ENCODE results near the gene SLC1A2. TPM values are rescaled to one million over a fixed set of nuclear protein-coding genes. Genes with fewer than 3 reads are reported as not detected.

Gene SLC1A2
- total RNA-seq: under 1 TPM; 0.03 to 0.13 (median 0.05) TPM

- no peak for DNase-seq
- Mint-ChIP-seq H3K36me3 (ENCODE audit: insufficient read depth) (no peaks in the 10 kb centered on the region), H3K4me1 (ENCODE audit: low read depth) (peaks cover 14% of the 10 kb centered on the region), H3K9me3 (no peaks in the 10 kb centered on the region), H3K4me3 (peak within 1 kb of the TSS; percentile 69), H3K27me3 (ENCODE audit: low read depth) (peaks cover 81% of the 10 kb centered on the region)
- ATAC-seq: peak; percentile 58
Measured at GRCh38 chr11:35419184-35419829, at the start of gene SLC1A2. Gene SLC1A2, minus strand, starts transcription at chr11:35419558. Its CDS starts 592 bp downstream, at chr11:35418966.

DNA sequence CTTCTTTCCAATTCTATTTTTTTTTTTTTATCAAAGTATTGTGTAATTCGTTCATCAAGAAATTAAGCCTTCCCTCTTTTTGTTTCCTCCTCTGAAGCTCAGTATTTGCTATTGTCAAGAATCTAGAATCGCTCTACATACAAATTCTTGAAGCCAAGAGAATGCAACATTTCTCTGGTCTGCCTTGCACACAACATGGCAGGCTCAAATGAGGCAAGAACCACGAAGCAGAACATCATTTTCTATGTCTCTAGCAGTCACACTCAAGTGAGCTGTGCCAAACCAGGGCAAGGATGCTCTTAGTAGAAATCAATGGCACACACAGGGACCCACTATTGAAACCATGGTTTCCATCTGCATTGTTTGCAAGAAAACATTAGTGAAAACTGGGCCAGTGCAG lies 46.7 kb upstream of the SLC1A2 start:
- Mint-ChIP-seq H3K4me3 (no peak overlapping the region), H3K9me3 (no peaks in the 10 kb centered on the region), H3K4me1 (ENCODE audit: low read depth) (no peaks in the 10 kb centered on the region), H3K36me3 (ENCODE audit: insufficient read depth) (no peaks in the 10 kb centered on the region), H3K27me3 (ENCODE audit: low read depth) (peaks cover 34% of the 10 kb centered on the region)
- DNase-seq (no peak), ATAC-seq (no peak)

GRCh38 chr11:35464308-35464707 lies 45.0 kb upstream of the SLC1A2 start:
- DNase-seq (no peak), ATAC-seq (no peak)
- H3K27me3 Mint-ChIP-seq (ENCODE audit: low read depth): peaks cover 32% of the 10 kb centered on the region
- H3K4me3 Mint-ChIP-seq: no peak overlapping the region
- no peaks in the 10 kb centered on the region for H3K4me1 Mint-ChIP-seq (ENCODE audit: low read depth)
- no peaks in the 10 kb centered on the region for H3K9me3 Mint-ChIP-seq
- H3K36me3 Mint-ChIP-seq (ENCODE audit: insufficient read depth): no peaks in the 10 kb centered on the region

GRCh38 chr11:35463331-35463751 lies 44.0 kb upstream of the SLC1A2 start:
- no peaks in the 10 kb centered on the region for H3K9me3 Mint-ChIP-seq
- no peak overlapping the region for H3K4me3 Mint-ChIP-seq
- no peak for DNase-seq
- ATAC-seq: no peak
- peaks cover 32% of the 10 kb centered on the region for H3K27me3 Mint-ChIP-seq (ENCODE audit: low read depth)
- no peaks in the 10 kb centered on the region for H3K36me3 Mint-ChIP-seq (ENCODE audit: insufficient read depth)
- no peaks in the 10 kb centered on the region for H3K4me1 Mint-ChIP-seq (ENCODE audit: low read depth)

DNA sequence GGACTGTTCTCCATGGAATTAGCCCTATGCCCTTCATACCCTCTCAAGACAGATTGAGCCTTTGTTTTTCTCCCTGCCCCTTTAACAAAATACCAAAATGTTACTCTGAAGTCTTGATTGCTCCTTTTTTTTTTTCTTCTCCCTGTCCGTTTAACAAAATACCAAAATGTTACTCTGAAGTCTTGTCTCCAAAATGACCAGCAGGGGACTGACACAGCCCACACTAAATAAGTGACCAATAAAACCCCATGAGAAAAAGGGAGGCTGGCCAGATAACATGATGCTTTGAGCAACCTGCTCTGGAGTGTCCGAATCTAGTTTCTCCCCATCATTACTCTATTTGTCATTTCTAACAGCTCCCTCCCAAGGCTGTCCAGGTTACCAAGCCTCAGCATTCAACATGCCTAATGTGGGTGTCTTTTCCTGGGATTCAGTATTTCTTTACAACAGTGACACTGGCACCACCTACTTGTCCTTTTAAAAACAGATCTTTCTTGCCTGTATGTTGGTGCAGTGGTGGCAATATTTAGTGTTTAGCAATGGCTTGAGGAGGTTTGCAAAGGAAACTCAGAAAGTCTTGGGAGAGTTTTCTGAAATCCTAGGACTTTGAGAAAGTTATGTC lies 42.7 kb upstream of the SLC1A2 start:
- no peak for ATAC-seq
- Mint-ChIP-seq H3K4me3 (no peak overlapping the region), H3K27me3 (ENCODE audit: low read depth) (peaks cover 30% of the 10 kb centered on the region), H3K4me1 (ENCODE audit: low read depth) (no peaks in the 10 kb centered on the region), H3K9me3 (no peaks in the 10 kb centered on the region), H3K36me3 (ENCODE audit: insufficient read depth) (no peaks in the 10 kb centered on the region)
- no peak for DNase-seq

DNA sequence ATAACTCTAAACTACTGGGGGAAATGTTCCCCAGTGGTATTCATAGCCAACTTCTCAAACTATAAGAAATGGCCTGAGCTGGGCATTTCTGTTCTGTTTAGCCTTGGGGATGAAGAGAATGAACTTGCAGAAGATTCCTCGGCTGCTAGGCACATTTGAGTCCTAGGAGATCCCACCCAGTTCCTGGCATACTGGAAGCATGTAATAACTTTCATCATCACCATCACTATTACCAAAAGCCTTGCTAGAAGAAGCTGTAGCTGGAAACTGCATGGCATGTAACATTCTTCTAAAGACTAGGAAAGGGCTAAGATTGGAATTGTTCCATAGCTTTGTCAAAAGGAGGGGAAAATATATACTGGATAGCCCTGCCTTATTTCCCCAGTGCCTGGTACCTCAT lies 40.1 kb upstream of the SLC1A2 start:
- H3K9me3 Mint-ChIP-seq: no peaks in the 10 kb centered on the region
- no peaks in the 10 kb centered on the region for H3K36me3 Mint-ChIP-seq (ENCODE audit: insufficient read depth)
- DNase-seq (no peak), ATAC-seq (no peak)
- no peak overlapping the region for H3K4me3 Mint-ChIP-seq
- peaks cover 19% of the 10 kb centered on the region for H3K27me3 Mint-ChIP-seq (ENCODE audit: low read depth)
- no peaks in the 10 kb centered on the region for H3K4me1 Mint-ChIP-seq (ENCODE audit: low read depth)

GRCh38 chr11:35458846-35459245 lies 39.5 kb upstream of the SLC1A2 start:
- DNase-seq (no peak), ATAC-seq (no peak)
- Mint-ChIP-seq H3K4me1 (ENCODE audit: low read depth) (no peaks in the 10 kb centered on the region), H3K4me3 (no peak overlapping the region), H3K9me3 (no peaks in the 10 kb centered on the region), H3K36me3 (ENCODE audit: insufficient read depth) (no peaks in the 10 kb centered on the region), H3K27me3 (ENCODE audit: low read depth) (peaks cover 16% of the 10 kb centered on the region)

DNA sequence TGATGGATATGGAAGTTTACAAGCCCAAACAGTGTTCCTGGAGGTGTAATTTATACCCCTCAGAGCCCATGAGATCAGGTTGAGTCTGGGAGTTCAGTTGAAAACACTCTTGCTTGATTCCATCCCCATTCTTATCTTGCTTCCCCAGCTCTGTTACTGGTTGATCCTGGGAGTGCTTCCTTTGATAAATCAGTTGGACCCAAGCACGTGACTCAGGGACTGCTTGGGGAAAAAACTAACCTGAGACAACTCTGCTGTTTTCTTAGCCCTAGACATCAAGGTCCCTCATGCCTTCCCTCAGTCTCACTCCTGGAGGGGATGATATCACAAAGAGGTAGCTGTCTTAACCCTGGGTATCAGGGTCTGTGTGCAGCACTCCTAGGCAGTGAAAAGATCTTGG lies 35.0 kb upstream of the SLC1A2 start:
- H3K27me3 Mint-ChIP-seq (ENCODE audit: low read depth): peaks cover 4% of the 10 kb centered on the region
- no peaks in the 10 kb centered on the region for H3K4me1 Mint-ChIP-seq (ENCODE audit: low read depth)
- H3K9me3 Mint-ChIP-seq: peaks cover 6% of the 10 kb centered on the region
- ATAC-seq (no peak), DNase-seq (no peak)
- no peaks in the 10 kb centered on the region for H3K36me3 Mint-ChIP-seq (ENCODE audit: insufficient read depth)
- H3K4me3 Mint-ChIP-seq: no peak overlapping the region

DNA sequence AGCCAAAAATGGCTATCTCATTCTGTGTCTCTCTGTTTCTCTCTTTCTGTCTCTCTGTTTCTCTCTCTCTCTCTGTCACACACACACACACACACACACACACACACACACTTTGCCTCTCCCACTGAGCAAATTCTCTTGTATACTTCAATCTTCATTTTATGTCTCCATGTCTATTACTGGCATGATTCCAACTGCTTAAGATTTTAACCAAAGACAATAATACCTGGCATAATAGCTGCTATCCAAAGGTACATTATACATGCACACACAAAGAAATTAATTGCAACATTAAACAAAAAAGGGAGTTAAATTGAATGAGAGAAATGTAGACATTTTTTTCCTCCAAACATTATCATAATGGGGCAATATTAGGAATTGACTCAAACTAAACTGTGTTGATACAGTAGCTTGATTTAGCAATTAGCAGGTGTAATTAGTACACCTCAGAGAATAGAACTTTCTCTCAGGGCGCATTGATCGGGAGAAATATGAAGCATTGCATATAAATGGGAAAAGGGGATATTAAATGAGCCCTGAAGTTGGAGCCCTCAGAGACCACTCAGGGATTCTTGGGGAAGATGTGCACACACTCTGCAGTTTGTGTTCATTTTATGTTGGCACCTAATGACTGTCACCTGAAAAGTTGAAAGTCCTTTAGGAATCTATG lies 17.4 kb upstream of the SLC1A2 start:
- H3K27me3 Mint-ChIP-seq (ENCODE audit: low read depth): peaks cover 33% of the 10 kb centered on the region
- H3K4me1 Mint-ChIP-seq (ENCODE audit: low read depth): no peaks in the 10 kb centered on the region
- no peaks in the 10 kb centered on the region for H3K9me3 Mint-ChIP-seq
- H3K36me3 Mint-ChIP-seq (ENCODE audit: insufficient read depth): no peaks in the 10 kb centered on the region
- DNase-seq: no peak
- no peak overlapping the region for H3K4me3 Mint-ChIP-seq
- ATAC-seq: no peak

DNA sequence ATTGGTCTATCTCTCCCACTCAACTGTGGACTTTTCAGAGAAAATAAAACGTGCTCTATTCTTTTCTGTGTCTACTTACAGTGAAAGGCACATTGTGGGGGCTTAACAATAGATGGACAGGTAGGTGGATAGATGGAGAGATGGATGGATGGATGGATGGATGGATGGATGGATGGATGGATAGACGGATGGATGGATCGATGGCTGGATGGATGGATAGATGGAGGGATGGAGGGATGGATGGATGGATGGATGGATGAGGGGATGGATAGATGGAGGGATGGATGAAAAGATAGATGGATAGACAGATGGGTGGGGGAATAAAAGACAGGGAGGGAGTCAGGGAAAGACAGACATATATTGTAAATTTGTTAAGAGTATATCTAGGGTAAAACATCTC lies 14.2 kb upstream of the SLC1A2 start:
- Mint-ChIP-seq H3K36me3 (ENCODE audit: insufficient read depth) (no peaks in the 10 kb centered on the region), H3K4me1 (ENCODE audit: low read depth) (no peaks in the 10 kb centered on the region), H3K9me3 (no peaks in the 10 kb centered on the region), H3K27me3 (ENCODE audit: low read depth) (peaks cover 40% of the 10 kb centered on the region), H3K4me3 (no peak overlapping the region)
- DNase-seq (no peak), ATAC-seq (no peak)

DNA sequence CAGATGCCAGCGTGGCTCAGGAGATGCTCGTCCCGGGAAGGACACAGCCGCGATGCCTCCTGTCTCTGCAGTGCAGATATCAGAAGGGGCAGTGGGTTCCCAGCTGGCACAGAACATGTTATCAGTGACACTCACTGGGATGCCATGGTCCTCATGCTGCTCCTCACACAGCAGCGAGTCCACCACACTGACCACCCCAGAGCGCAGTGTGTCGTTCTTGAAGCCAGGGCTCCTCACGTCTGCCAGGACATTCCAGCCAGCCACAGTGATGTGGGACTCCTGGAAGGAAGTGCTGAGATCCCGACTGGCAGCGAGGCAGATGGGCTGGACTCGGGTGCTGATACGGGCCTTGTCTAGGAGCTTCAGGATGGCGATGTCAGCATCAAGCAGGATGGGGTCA lies 13.1 kb upstream of the SLC1A2 start:
- no peaks in the 10 kb centered on the region for H3K9me3 Mint-ChIP-seq
- DNase-seq (no peak), ATAC-seq (no peak)
- no peak overlapping the region for H3K4me3 Mint-ChIP-seq
- no peaks in the 10 kb centered on the region for H3K36me3 Mint-ChIP-seq (ENCODE audit: insufficient read depth)
- H3K4me1 Mint-ChIP-seq (ENCODE audit: low read depth): no peaks in the 10 kb centered on the region
- H3K27me3 Mint-ChIP-seq (ENCODE audit: low read depth): peaks cover 38% of the 10 kb centered on the region

DNA sequence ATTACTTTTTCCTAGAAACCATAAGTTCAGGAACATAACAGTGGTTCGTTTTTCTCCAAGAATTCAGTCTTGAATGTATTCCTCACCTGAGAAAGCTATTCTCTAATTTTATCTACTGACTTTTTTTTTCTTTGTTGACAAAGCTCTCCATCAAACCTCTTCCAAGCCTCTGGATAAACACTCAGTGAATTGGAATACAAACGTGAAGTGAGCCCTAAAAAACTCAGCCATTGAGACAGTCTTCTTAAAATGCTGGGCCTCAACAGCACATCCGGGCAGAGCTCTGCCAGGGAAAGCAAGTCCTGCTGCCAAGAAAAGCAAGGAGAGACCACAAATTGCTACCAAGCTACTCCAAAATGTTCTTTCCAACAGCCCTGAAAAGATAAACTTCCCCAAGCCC lies 7.7 kb upstream of the SLC1A2 start:
- Mint-ChIP-seq H3K27me3 (ENCODE audit: low read depth) (peaks cover 48% of the 10 kb centered on the region), H3K36me3 (ENCODE audit: insufficient read depth) (no peaks in the 10 kb centered on the region), H3K9me3 (no peaks in the 10 kb centered on the region), H3K4me3 (no peak overlapping the region), H3K4me1 (ENCODE audit: low read depth) (no peaks in the 10 kb centered on the region)
- no peak for ATAC-seq
- no peak for DNase-seq

DNA sequence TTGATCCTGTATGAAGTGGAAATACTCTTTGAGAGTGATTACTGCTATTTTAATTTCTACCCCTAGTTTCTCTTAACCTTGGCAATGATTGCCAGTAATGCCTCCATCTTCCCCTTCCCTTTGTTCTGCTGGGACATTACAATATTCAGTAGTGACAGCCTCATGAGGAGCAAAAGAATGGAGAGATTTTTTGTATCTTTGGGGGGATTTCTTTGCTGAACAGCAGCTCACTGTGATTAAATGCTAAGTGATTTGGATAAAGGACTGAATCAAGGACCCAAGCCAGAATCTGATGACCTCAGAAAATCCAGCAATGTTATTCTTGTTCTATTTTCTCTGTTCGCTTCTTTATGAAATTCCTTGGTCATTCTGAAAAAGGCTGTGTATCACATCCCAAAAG lies 7.0 kb upstream of the SLC1A2 start:
- ATAC-seq (no peak), DNase-seq (no peak)
- Mint-ChIP-seq H3K27me3 (ENCODE audit: low read depth) (peaks cover 54% of the 10 kb centered on the region), H3K9me3 (no peaks in the 10 kb centered on the region), H3K36me3 (ENCODE audit: insufficient read depth) (no peaks in the 10 kb centered on the region), H3K4me3 (no peak overlapping the region), H3K4me1 (ENCODE audit: low read depth) (no peaks in the 10 kb centered on the region)

DNA sequence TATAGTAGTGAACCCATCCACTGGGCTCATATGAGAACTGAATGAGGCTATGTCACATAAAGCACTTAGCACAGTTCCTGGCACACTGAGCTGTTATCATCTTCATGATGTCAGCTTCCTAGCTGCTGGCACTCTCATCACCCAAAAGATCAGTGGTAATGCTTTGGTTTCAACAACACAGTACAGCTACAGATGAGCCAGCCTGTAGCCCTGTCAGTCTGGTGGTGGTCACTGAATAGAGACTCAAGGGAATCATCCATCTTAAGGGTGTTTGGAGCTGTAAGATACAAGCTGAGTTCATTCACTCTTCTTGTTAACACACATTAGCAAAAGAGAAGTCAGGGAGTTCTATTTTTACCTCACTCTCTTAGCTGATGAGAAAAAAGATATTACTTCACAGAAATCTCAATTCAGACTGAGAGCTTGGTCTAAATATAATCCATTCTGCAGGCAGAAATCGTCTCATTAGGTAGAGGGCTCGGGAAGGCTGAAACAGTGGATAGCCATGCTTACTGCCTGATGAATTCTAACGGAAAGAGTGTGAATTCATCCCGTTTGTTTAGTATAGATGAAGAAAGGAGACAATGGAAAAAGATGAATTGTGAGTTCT lies 6.3 kb upstream of the SLC1A2 start:
- Mint-ChIP-seq H3K4me1 (ENCODE audit: low read depth) (peaks cover 1% of the 10 kb centered on the region), H3K36me3 (ENCODE audit: insufficient read depth) (no peaks in the 10 kb centered on the region), H3K9me3 (no peaks in the 10 kb centered on the region), H3K4me3 (no peak overlapping the region), H3K27me3 (ENCODE audit: low read depth) (peaks cover 55% of the 10 kb centered on the region)
- ATAC-seq (no peak), DNase-seq (no peak)

Measured in activated T-cell treated with anti-CD3 and anti-CD28 coated beads, Interleukin-2, amount 50 U/mL, for 4 hours (primary cell).